HepG2 (cell line): ENCODE data around the gene WDR31. TPM values are rescaled to one million over a fixed set of nuclear protein-coding genes. Genes with fewer than 3 reads are reported as not detected.
A peak's percentile ranks its signal among the peaks of the same experiment; 100 is the strongest.

Source experiments
- FIP1L1 ChIP-seq: fragments of 200-400 bp; formaldehyde crosslinking; IDR thresholded peaks from 2 replicates; pipeline ENCODE4 v1.6.1; 2018; ENCODE audit warnings: low read depth, mild to moderate bottlenecking, low read length, moderate library complexity, borderline replicate concordance; ENCODE audit not compliant: insufficient read depth
- GLMP ChIP-seq: sonication (generic); formaldehyde crosslinking; IDR thresholded peaks from 2 replicates; pipeline ENCODE4 v1.9.0; 2021; ENCODE audit warnings: missing genetic modification reagents, mild to moderate bottlenecking, borderline replicate concordance
- HES4 ChIP-seq: sonication (generic); formaldehyde crosslinking; IDR thresholded peaks from 2 replicates; pipeline ENCODE4 v1.9.0; 2021; ENCODE audit warnings: mild to moderate bottlenecking, missing genetic modification reagents, borderline replicate concordance
- HNF4G ChIP-seq, 2 experiments: sonication (generic) in 1 of 2; formaldehyde crosslinking in 1 of 2; IDR thresholded peaks; 2 replicates each; pipeline versions ENCODE4 v1.4.0 to v1.6.1; 2011 to 2020; ENCODE audit warnings: borderline replicate concordance in 2 of 2, low read depth in 2 of 2, mild to moderate bottlenecking in 2 of 2, low read length in 1 of 2, missing genetic modification reagents in 1 of 2, moderate library complexity in 1 of 2
- NFKB2 ChIP-seq: sonication (generic); formaldehyde crosslinking; IDR thresholded peaks from 2 replicates; pipeline ENCODE4 v1.4.0; 2020; ENCODE audit warnings: missing genetic modification reagents, borderline replicate concordance
- POLR2AphosphoS2 ChIP-seq: IDR thresholded peaks from 2 replicates; pipeline ENCODE4 v1.6.1; 2011; ENCODE audit warnings: low read depth, low read length, improper control_type of control experiment
- REL ChIP-seq: sonication (generic); formaldehyde crosslinking; conservative IDR thresholded peaks from 2 replicates; pipeline ENCODE4 v1.8.0; 2022; ENCODE audit warnings: mild to moderate bottlenecking, missing genetic modification reagents, moderate library complexity
- RFX5 ChIP-seq: IDR thresholded peaks from 2 replicates; pipeline ENCODE4 v1.6.1; 2011; ENCODE audit warnings: low read depth, low read length, improper control_type of control experiment
- SKI ChIP-seq: fragments of 450-650 bp; IDR thresholded peaks from one replicate; pipeline ENCODE4 v1.6.1; 2018; ENCODE audit warnings: mild to moderate bottlenecking; ENCODE audit not compliant: partially characterized antibody
- SNAPC4 ChIP-seq: sonication (generic); formaldehyde crosslinking; IDR thresholded peaks from 2 replicates; pipeline ENCODE4 v1.4.0; 2020; ENCODE audit warnings: mild to moderate bottlenecking, missing genetic modification reagents
- SRSF4 ChIP-seq: fragments of 200-400 bp; formaldehyde crosslinking; IDR thresholded peaks from one replicate; pipeline ENCODE4 v1.6.1; 2018; ENCODE audit warnings: mild to moderate bottlenecking, low read depth, low read length, moderate library complexity; ENCODE audit not compliant: poor library complexity, severe bottlenecking
- U2AF2 ChIP-seq: fragments of 200-400 bp; formaldehyde crosslinking; IDR thresholded peaks from 2 replicates; pipeline ENCODE4 v1.6.1; 2017; ENCODE audit warnings: low read depth, mild to moderate bottlenecking, low read length
- WIZ ChIP-seq: sonication (generic); formaldehyde crosslinking; IDR thresholded peaks from 2 replicates; pipeline ENCODE4 v1.5.1; 2020; ENCODE audit warnings: mild to moderate bottlenecking, missing genetic modification reagents
- ZNF143 ChIP-seq: sonication (generic); formaldehyde crosslinking; IDR thresholded peaks from 2 replicates; pipeline ENCODE4 v1.4.0; 2020; ENCODE audit warnings: missing genetic modification reagents
- ZNF33A ChIP-seq: sonication (generic); formaldehyde crosslinking; IDR thresholded peaks from 2 replicates; pipeline ENCODE4 v1.5.1; 2020; ENCODE audit warnings: missing genetic modification reagents, mild to moderate bottlenecking, moderate library complexity, borderline replicate concordance
- ZNF34 ChIP-seq: sonication (generic); formaldehyde crosslinking; IDR thresholded peaks from 2 replicates; pipeline ENCODE4 v1.4.0; 2020; ENCODE audit warnings: mild to moderate bottlenecking, missing genetic modification reagents, borderline replicate concordance
- ZNF547 ChIP-seq: sonication (generic); formaldehyde crosslinking; IDR thresholded peaks from 2 replicates; pipeline ENCODE4 v1.5.1; 2020; ENCODE audit warnings: mild to moderate bottlenecking, missing genetic modification reagents
- ZNF564 ChIP-seq: sonication (generic); formaldehyde crosslinking; IDR thresholded peaks from 2 replicates; pipeline ENCODE4 v1.8.1; 2023; ENCODE audit warnings: mild to moderate bottlenecking, missing genetic modification reagents
- ZNF773 ChIP-seq: sonication (generic); formaldehyde crosslinking; IDR thresholded peaks from 2 replicates; pipeline ENCODE4 v1.4.0; 2020; ENCODE audit warnings: missing genetic modification reagents, borderline replicate concordance
- ZSCAN20 ChIP-seq: sonication (generic); formaldehyde crosslinking; IDR thresholded peaks from 2 replicates; pipeline ENCODE4 v1.4.0; 2020; ENCODE audit warnings: missing genetic modification reagents, mild to moderate bottlenecking, borderline replicate concordance
- polyA plus RNA-seq, 8 experiments: library from polyadenylated mRNA; depleted of rRNA in 3 of 8; stranded (reverse) in 7 of 8; unstranded in 1 of 8; fragments of >200 nt; fragmentation: Illumina TruSeq in 4 of 8; extraction: Trizol in 4 of 8; gene quantifications; 2 replicates each; pipeline versions ENCODE4 v1.2.1 to v1.2.3, GENCODE V29; 2011 to 2016; ENCODE audit warnings: low read depth in 4 of 8, missing spikeins in 1 of 8, mixed read lengths in 1 of 8; ENCODE audit not compliant: insufficient read depth in 1 of 8
- total RNA-seq, 5 experiments: library from RNA; depleted of rRNA; stranded (reverse); fragments of >200 nt; fragmentation: Illumina TruSeq; extraction: Trizol; gene quantifications; 2 replicates each; pipeline ENCODE4 v1.2.3, GENCODE V29; 2016; ENCODE audit warnings: low read depth in 1 of 5

WDR31 gene
- total and polyA plus RNA-seq, 2 of the 13 experiments (the other 11 are each of a cell fraction or from before 2014, with no cell fraction given): 0.33 to 1.7 TPM

- no peak for TF ChIP-seq GLMP (CRISPR knock-in tag)
- no peak for TF ChIP-seq ZNF34
- TF ChIP-seq POLR2AphosphoS2: no peak
- TF ChIP-seq ZNF773 (CRISPR knock-in tag): no peak
- no peak for TF ChIP-seq WIZ (CRISPR knock-in tag)
- peak; percentile 62 for TF ChIP-seq SKI
- no peak for TF ChIP-seq SRSF4
- TF ChIP-seq ZSCAN20: no peak
- peak; percentile 86; the same call in 1 of the 2 replicates for TF ChIP-seq HES4 (CRISPR knock-in tag)
- TF ChIP-seq REL (CRISPR knock-in tag): 0 out of 2 replicates have a peak, but pooled peaks have one; percentile 46
- peak; percentile 75 for TF ChIP-seq ZNF143 (CRISPR knock-in tag)
- TF ChIP-seq SNAPC4 (CRISPR knock-in tag): no peak
- TF ChIP-seq RFX5: 0 out of 2 replicates have a peak, but pooled peaks have one; percentile 40
- TF ChIP-seq U2AF2: no peak
- TF ChIP-seq HNF4G (IDR thresholded peaks at IDR 0.05; ENCODE audit: borderline replicate concordance, low read depth, low read length): peak; percentile 29; the same call in 1 of the 2 replicates
- TF ChIP-seq HNF4G (CRISPR knock-in tag; IDR thresholded peaks at IDR 0.05; ENCODE audit: borderline replicate concordance, low read depth): no peak; the same call in 1 of the 2 replicates
- peak; percentile 77; the same call in 1 of the 2 replicates for TF ChIP-seq NFKB2
- peak; percentile 91; the same call in 1 of the 2 replicates for TF ChIP-seq ZNF33A (CRISPR knock-in tag)
- TF ChIP-seq ZNF547: peak; percentile 88
- peak; percentile 90 for TF ChIP-seq ZNF564 (CRISPR knock-in tag)
- TF ChIP-seq FIP1L1: 0 out of 2 replicates have a peak, but pooled peaks have one; percentile 35
These were observed at the start of gene WDR31 (continued) for GRCh38 chr9:113340011-113340699.
